HepG2 (cell line): Measurements from ENCODE around the gene CNEP1R1. TPM values are rescaled to one million over a fixed set of nuclear protein-coding genes. Genes with fewer than 3 reads are reported as not detected.

Experiments
- ATAC-seq: fragments of 200-7000 bp; cut with Tn5 transposase; 3 replicates; pipeline ENCODE4 v1.9.1; 2020; ENCODE audit warnings: mild to moderate bottlenecking, moderate library complexity
- BruUV-seq: library from RNA; stranded (reverse); fragments of 400-500 nt; replicated peaks from 2 replicates; lab custom pipeline; 2021; lab: Mats Ljungman, UMichigan
- CTCF ChIA-PET: fragments of 300-600 bp; formaldehyde crosslinking; extraction: SDS; loops from one replicate; lab custom pipeline; 2021; ENCODE audit warnings: low total read pairs, inconsistent platforms, low intra/inter-chr PET ratio; lab: Yijun Ruan, JAX
- POLR2A ChIA-PET: fragments of 350-600 bp; sonication (Branson Sonifier 250); formaldehyde crosslinking; loops from one replicate; lab custom pipeline; 2020; ENCODE audit warnings: antibody characterized with exemption, inconsistent platforms; lab: Yijun Ruan, JAX
- DNase-seq: peaks from one replicate; pipeline ENCODE4 v3.0.0-alpha.2; 2015; ENCODE audit warnings: low spot score
- FAIRE-seq: peaks from 3 replicates; lab custom pipeline; 2011; peaks lifted over from hg19 to GRCh38; lab: Jason Lieb, UNC
- H2AFZ ChIP-seq: one replicate; pipeline ENCODE4 v1.6.1; 2011; ENCODE audit warnings: low read length, inconsistent platforms
- H3K27ac ChIP-seq: fragments of 300-600 bp; 3 replicates; pipeline ENCODE4 v1.8.0; 2011; ENCODE audit warnings: mixed run types, mild to moderate bottlenecking, mixed read lengths, low read length, inconsistent platforms; ENCODE audit not compliant: insufficient read depth; ENCODE audit errors: extremely low read length
- H3K27me3 ChIP-seq, 2 experiments: fragments of 200-600 bp in 1 of 2; 2 replicates in 1 of 2; 3 replicates in 1 of 2; pipeline versions ENCODE4 v1.6.0 to v1.8.0; 2011; ENCODE audit warnings: low read length in 2 of 2, mild to moderate bottlenecking in 2 of 2, moderate library complexity in 2 of 2, inconsistent platforms in 1 of 2; ENCODE audit not compliant: insufficient read depth in 2 of 2, control insufficient read depth in 1 of 2
- H3K36me3 ChIP-seq, 2 experiments: fragments of 200-600 bp in 1 of 2; replicated peaks in 1 of 2; 2 replicates in 1 of 2; 3 replicates in 1 of 2; pipeline versions ENCODE4 v1.5.1 to v1.8.0; 2011; ENCODE audit warnings: low read length in 2 of 2, inconsistent platforms in 1 of 2; ENCODE audit not compliant: insufficient read depth in 2 of 2, control insufficient read depth in 1 of 2
- H3K4me1 ChIP-seq: 2 replicates; pipeline ENCODE4 v1.5.1; 2012; ENCODE audit warnings: low read length, inconsistent platforms; ENCODE audit not compliant: insufficient read depth
- H3K4me2 ChIP-seq: 2 replicates; pipeline ENCODE4 v1.6.0; 2011; ENCODE audit warnings: low read depth, low read length, inconsistent platforms
- H3K4me3 ChIP-seq, 3 experiments: fragments of 200-600 bp in 1 of 3; sonication (generic), shearing (Covaris generic) in 1 of 3; replicated peaks in 1 of 3; 2 replicates each; pipeline ENCODE4 v1.5.1; 2011 to 2016; ENCODE audit warnings: low read length in 3 of 3, inconsistent platforms in 2 of 3, low read depth in 2 of 3, mild to moderate bottlenecking in 2 of 3, control low read depth in 1 of 3, mixed read lengths in 1 of 3; ENCODE audit not compliant: insufficient read depth in 1 of 3
- H3K79me2 ChIP-seq: one replicate; pipeline ENCODE4 v1.6.1; 2011; ENCODE audit warnings: low read length, inconsistent platforms; ENCODE audit not compliant: insufficient read depth
- H3K9ac ChIP-seq: 2 replicates; pipeline ENCODE4 v1.6.0; 2011; ENCODE audit warnings: mild to moderate bottlenecking, low read depth, low read length, inconsistent platforms; ENCODE audit not compliant: insufficient read depth
- H3K9me3 ChIP-seq: 2 replicates; pipeline ENCODE4 v1.5.1; 2012; ENCODE audit warnings: mild to moderate bottlenecking, low read length
- H4K20me1 ChIP-seq: 2 replicates; pipeline ENCODE4 v1.6.0; 2011; ENCODE audit warnings: inconsistent platforms, mild to moderate bottlenecking, low read length, moderate library complexity; ENCODE audit not compliant: insufficient read depth
- AGO2 ChIP-seq: fragments of 200-400 bp; formaldehyde crosslinking; optimal IDR thresholded peaks from 2 replicates; pipeline ENCODE3; 2017; ENCODE audit warnings: mild to moderate bottlenecking, low read depth, low read length, moderate library complexity
- AKAP8 ChIP-seq: sonication (generic); formaldehyde crosslinking; IDR thresholded peaks from 2 replicates; pipeline ENCODE4 v1.5.1; 2020; ENCODE audit warnings: mild to moderate bottlenecking, missing genetic modification reagents
- BHLHE40 ChIP-seq: IDR thresholded peaks from 2 replicates; pipeline ENCODE4 v1.6.1; 2011; ENCODE audit warnings: low read length, improper control_type of control experiment
- FOXM1 ChIP-seq: sonication (generic); formaldehyde crosslinking; IDR thresholded peaks from 2 replicates; pipeline ENCODE4 v1.5.0; 2020; ENCODE audit warnings: missing genetic modification reagents
- GATAD1 ChIP-seq: IDR thresholded peaks from 2 replicates; pipeline ENCODE4 v1.6.1; 2016; ENCODE audit warnings: missing genetic modification reagents, missing compliant biosample characterization
- MATR3 ChIP-seq: sonication (generic); formaldehyde crosslinking; IDR thresholded peaks from 2 replicates; pipeline ENCODE4 v1.4.0; 2020; ENCODE audit warnings: missing genetic modification reagents
- SNAPC2 ChIP-seq: sonication (generic); formaldehyde crosslinking; IDR thresholded peaks from 2 replicates; pipeline ENCODE4 v1.8.1; 2022; ENCODE audit warnings: mild to moderate bottlenecking, missing genetic modification reagents
- TEAD2 ChIP-seq: sonication (generic); formaldehyde crosslinking; IDR thresholded peaks from 2 replicates; pipeline ENCODE4 v1.9.0; 2021; ENCODE audit warnings: missing genetic modification reagents
- ZNF121 ChIP-seq: sonication (generic); formaldehyde crosslinking; IDR thresholded peaks from 2 replicates; pipeline ENCODE4 v1.5.0; 2020; ENCODE audit warnings: mild to moderate bottlenecking, missing genetic modification reagents
- ZNF367 ChIP-seq: sonication (generic); formaldehyde crosslinking; IDR thresholded peaks from 2 replicates; pipeline ENCODE4 v1.4.0; 2020; ENCODE audit warnings: missing genetic modification reagents, borderline replicate concordance
- ZNF460 ChIP-seq: sonication (generic); formaldehyde crosslinking; IDR thresholded peaks from 2 replicates; pipeline ENCODE4 v1.5.1; 2020; ENCODE audit warnings: missing genetic modification reagents, mild to moderate bottlenecking, borderline replicate concordance
- WGBS: methylation state at CpG from one replicate; pipeline ENCODE4 v1.1.6; 2017; ENCODE audit warnings: low lambda C conversion rate; 5-methylcytosine and 5-hydroxymethylcytosine counted together
- in situ Hi-C: cut with HindIII; loops from 2 replicates; pipeline ENCODE4 v1.10.0; 2017; ENCODE audit warnings: low pct_unique_long_range_greater_than_20kb; ENCODE audit not compliant: extremely low pct_ligation_motif_present
- intact Hi-C: fragments of 100-400 bp; cut with micrococcal nuclease; formaldehyde crosslinking; loops from one replicate; pipeline ENCODE4 v1.10.0; 2022; ENCODE audit not compliant: unreplicated experiment
- polyA plus RNA-seq, 8 experiments: library from polyadenylated mRNA; depleted of rRNA in 3 of 8; stranded (reverse) in 7 of 8; unstranded in 1 of 8; fragments of >200 nt; fragmentation: Illumina TruSeq in 4 of 8; extraction: Trizol in 4 of 8; gene quantifications; 2 replicates each; pipeline versions ENCODE4 v1.2.1 to v1.2.3, GENCODE V29; 2011 to 2016; ENCODE audit warnings: low read depth in 4 of 8, missing spikeins in 1 of 8, mixed read lengths in 1 of 8; ENCODE audit not compliant: insufficient read depth in 1 of 8
- total RNA-seq, 5 experiments: library from RNA; depleted of rRNA; stranded (reverse); fragments of >200 nt; fragmentation: Illumina TruSeq; extraction: Trizol; gene quantifications; 2 replicates each; pipeline ENCODE4 v1.2.3, GENCODE V29; 2016; ENCODE audit warnings: low read depth in 1 of 5
- TF ChIP-seq, protein P1 (sequence below): sonication (generic); formaldehyde crosslinking; IDR thresholded peaks from 2 replicates; pipeline ENCODE4 v1.8.0; 2023; ENCODE audit warnings: mild to moderate bottlenecking, missing genetic modification reagents
- TF ChIP-seq, protein P2 (sequence below): sonication (generic); formaldehyde crosslinking; IDR thresholded peaks from 2 replicates; pipeline ENCODE4 v1.8.0; 2022; ENCODE audit warnings: mild to moderate bottlenecking, missing genetic modification reagents, borderline replicate concordance
- TF ChIP-seq, protein P3 (sequence below): sonication (generic); formaldehyde crosslinking; IDR thresholded peaks from 2 replicates; pipeline ENCODE4 v1.4.0; 2020; ENCODE audit warnings: missing genetic modification reagents
- TF ChIP-seq, protein P4 (sequence below): sonication (generic); formaldehyde crosslinking; IDR thresholded peaks from 2 replicates; pipeline ENCODE4 v1.4.0; 2020; ENCODE audit warnings: missing genetic modification reagents

CNEP1R1 gene
- total and polyA plus RNA-seq, 2 of the 13 experiments (the other 11 are each of a cell fraction or from before 2014, with no cell fraction given): 23.6 to 26.8 TPM

DNA sequence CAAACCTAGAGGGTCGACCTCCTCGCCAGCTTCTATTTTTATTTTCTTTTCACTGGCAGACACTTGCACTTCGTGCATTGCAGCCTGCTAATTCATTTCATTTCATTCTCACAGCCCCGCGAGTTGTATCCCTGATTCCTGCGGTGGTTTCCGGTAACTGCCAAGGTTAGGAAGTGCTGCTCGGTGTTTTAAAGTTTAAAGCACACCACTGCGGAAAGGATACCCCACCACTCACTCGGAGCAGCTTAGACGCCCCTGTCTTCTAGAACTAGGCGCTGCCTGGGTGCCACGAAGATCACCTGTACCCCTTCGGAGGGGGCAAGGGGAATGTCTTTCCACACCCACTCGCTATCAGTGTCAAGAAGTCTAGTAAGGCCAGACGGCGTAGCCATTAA is 509 bp downstream of the CNEP1R1 start (continued):
- TF ChIP-seq, protein P1, sequence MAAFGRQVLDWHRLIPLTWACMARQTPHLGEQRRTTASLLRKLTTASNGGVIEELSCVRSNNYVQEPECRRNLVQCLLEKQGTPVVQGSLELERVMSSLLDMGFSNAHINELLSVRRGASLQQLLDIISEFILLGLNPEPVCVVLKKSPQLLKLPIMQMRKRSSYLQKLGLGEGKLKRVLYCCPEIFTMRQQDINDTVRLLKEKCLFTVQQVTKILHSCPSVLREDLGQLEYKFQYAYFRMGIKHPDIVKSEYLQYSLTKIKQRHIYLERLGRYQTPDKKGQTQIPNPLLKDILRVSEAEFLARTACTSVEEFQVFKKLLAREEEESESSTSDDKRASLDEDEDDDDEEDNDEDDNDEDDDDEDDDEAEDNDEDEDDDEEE: no peak
- TF ChIP-seq ZNF367 (CRISPR knock-in tag) (peak; percentile 18; the same call in 1 of the 2 replicates), TEAD2 (CRISPR knock-in tag) (no peak), AGO2 (no peak), GATAD1 (no peak), SNAPC2 (CRISPR knock-in tag) (0 out of 2 replicates have a peak, but pooled peaks have one; percentile 26), MATR3 (no peak), AKAP8 (0 out of 2 replicates have a peak, but pooled peaks have one; percentile 22), FOXM1 (no peak), BHLHE40 (no peak)
- TF ChIP-seq, protein P2, sequence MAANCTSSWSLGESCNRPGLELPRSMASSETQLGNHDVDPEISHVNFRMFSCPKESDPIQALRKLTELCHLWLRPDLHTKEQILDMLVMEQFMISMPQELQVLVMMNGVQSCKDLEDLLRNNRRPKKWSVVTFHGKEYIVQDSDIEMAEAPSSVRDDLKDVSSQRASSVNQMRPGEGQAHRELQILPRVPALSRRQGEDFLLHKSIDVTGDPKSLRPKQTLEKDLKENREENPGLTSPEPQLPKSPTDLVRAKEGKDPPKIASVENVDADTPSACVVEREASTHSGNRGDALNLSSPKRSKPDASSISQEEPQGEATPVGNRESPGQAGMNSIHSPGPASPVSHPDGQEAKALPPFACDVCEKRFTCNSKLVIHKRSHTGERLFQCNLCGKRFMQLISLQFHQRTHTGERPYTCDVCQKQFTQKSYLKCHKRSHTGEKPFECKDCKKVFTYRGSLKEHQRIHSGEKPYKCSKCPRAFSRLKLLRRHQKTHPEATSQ: 0 out of 2 replicates have a peak, but pooled peaks have one; percentile 9

DNA sequence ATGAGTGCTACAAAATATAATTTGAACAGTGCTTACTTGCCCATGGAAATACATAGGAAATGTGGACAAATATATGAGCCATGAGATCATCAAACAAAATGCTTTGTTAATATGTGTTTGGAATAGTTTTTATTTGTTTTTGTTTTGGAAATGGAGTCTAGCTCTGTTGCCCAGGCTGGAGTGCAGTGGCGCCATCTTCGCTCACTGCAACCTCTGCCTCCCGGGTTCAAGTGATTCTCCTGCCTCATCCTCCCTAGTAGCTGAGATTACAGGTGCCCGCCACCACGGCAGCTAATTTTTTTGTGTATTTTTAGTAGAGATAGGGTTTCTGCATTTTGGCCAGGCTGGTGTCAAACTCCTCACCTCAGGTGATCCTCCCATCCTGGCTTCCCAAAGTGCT is 2.8 kb downstream of the CNEP1R1 start:
- CTCF ChIA-PET: no interaction called here
- WGBS: 96% methylated on average over 5 of the region's 5 CpGs

More for the DNA sequence above, 2.8 kb downstream of the CNEP1R1 start:
- BruUV-seq: no TSS peak
- H3K4me2 ChIP-seq: no peak overlapping the region; the same call in 1 of the 2 replicates
- intact Hi-C loops (loop anchor here (10.0 kb wide), 1 partner anchor 327 kb away; no protein-coding TSS in a partner anchor), in situ Hi-C loops (loop anchor here (25.0 kb wide), 1 partner anchor 334 kb away; the partner anchor contains the start of gene BRD7)
- H2AFZ ChIP-seq: no peak overlapping the region
- TF ChIP-seq ZNF460: peak; percentile 52; the same call in 1 of the 2 replicates
- peak; percentile 85 for TF ChIP-seq ZNF121
- TF ChIP-seq, protein P3, sequence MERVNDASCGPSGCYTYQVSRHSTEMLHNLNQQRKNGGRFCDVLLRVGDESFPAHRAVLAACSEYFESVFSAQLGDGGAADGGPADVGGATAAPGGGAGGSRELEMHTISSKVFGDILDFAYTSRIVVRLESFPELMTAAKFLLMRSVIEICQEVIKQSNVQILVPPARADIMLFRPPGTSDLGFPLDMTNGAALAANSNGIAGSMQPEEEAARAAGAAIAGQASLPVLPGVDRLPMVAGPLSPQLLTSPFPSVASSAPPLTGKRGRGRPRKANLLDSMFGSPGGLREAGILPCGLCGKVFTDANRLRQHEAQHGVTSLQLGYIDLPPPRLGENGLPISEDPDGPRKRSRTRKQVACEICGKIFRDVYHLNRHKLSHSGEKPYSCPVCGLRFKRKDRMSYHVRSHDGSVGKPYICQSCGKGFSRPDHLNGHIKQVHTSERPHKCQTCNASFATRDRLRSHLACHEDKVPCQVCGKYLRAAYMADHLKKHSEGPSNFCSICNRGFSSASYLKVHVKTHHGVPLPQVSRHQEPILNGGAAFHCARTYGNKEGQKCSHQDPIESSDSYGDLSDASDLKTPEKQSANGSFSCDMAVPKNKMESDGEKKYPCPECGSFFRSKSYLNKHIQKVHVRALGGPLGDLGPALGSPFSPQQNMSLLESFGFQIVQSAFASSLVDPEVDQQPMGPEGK (CRISPR knock-in tag): no peak
- TF ChIP-seq, protein P4, sequence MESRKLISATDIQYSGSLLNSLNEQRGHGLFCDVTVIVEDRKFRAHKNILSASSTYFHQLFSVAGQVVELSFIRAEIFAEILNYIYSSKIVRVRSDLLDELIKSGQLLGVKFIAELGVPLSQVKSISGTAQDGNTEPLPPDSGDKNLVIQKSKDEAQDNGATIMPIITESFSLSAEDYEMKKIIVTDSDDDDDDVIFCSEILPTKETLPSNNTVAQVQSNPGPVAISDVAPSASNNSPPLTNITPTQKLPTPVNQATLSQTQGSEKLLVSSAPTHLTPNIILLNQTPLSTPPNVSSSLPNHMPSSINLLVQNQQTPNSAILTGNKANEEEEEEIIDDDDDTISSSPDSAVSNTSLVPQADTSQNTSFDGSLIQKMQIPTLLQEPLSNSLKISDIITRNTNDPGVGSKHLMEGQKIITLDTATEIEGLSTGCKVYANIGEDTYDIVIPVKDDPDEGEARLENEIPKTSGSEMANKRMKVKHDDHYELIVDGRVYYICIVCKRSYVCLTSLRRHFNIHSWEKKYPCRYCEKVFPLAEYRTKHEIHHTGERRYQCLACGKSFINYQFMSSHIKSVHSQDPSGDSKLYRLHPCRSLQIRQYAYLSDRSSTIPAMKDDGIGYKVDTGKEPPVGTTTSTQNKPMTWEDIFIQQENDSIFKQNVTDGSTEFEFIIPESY (CRISPR knock-in tag): peak; percentile 65; the same call in 1 of the 2 replicates
- H3K9ac ChIP-seq: no peak overlapping the region
- peaks cover 37% of the 10 kb centered on the region for H3K4me1 ChIP-seq
- no peaks in the 10 kb centered on the region; a peak in 1 of 5 replicates for H3K27me3 ChIP-seq
- H3K9me3 ChIP-seq: no peaks in the 10 kb centered on the region
- POLR2A ChIA-PET: interaction anchor here (2.3 kb wide), 1 partner anchor 38 kb away, joined by 10 read pairs; the partner anchor contains the start of gene HEATR3
- ATAC-seq (no peak), DNase-seq (no peak), FAIRE-seq (no peak)
- H4K20me1 ChIP-seq: no peaks in the 10 kb centered on the region
- no peak overlapping the region for H3K27ac ChIP-seq
- H3K36me3 ChIP-seq: peaks cover 2 to 29% of the 10 kb centered on the region in 2 experiments
- H3K4me3 ChIP-seq: no peak overlapping the region
- peaks cover 25% of the 10 kb centered on the region for H3K79me2 ChIP-seq
